ENCODE data around the gene LRMDA.

LRMDA gene

DNA sequence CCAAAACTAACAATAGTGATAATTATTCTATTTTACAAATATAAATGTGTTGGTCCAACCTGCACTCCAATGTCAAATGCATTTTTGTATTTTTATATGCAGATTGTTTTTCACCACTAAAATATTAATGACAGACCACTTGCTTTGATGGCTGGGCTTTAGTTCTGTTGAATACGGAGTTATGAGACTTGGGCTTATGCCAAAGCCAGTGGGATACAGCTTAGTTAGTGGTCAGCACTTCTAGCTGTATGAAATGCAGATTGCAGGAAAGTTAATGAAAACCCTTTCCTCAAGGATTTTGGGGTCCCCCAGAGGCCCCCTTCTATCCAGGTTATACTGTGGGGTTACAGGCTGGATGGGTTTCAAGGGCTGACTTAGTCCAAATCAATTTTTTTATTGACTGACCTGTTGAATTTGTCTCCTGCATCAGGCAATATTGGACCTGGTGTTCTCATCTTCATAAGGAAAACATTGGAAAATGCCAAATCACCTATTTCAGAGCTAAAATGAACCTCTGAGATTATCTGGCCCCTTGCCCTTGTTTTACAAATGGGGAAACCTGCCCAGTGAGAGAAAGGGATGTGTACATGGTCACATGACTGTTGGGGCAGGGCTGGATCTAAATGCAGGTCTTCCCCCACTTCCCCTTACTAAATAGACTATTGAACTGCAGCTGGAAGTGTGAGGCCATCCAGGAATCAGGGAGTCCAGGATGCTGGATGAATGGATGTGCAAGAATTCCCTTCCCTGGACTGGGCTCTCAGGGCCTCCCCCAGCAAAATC is 1120.9 kb downstream of the LRMDA start:
- no peaks in the 10 kb centered on the region for H3K4me1 ChIP-seq (ENCODE audit: control insufficient read depth, low read depth, low read length)
- H4K5ac ChIP-seq (ENCODE audit: low read length): no peak overlapping the region
- no peak overlapping the region for H4K8ac ChIP-seq (ENCODE audit: low read depth, low read length)
- H3K4ac ChIP-seq (ENCODE audit: low read depth, low read length): no peak overlapping the region
- no peak overlapping the region for H2BK5ac ChIP-seq (ENCODE audit: low read length)
- no peak overlapping the region for H3K18ac ChIP-seq (ENCODE audit: low read length)
- no peak overlapping the region for H3K27ac ChIP-seq (ENCODE audit: low read depth, low read length)
- H2BK15ac ChIP-seq (replicated peaks; ENCODE audit: low read depth): no peak overlapping the region
- no peaks in the 10 kb centered on the region for H3K27me3 ChIP-seq (ENCODE audit: insufficient read depth, low read length, poor library complexity)
- no peaks in the 10 kb centered on the region for H3K36me3 ChIP-seq (ENCODE audit: control insufficient read depth, insufficient read depth, low read length)
- DNase-seq: no peak
- no peak overlapping the region for H2AK5ac ChIP-seq (ENCODE audit: low read length)
- no peak overlapping the region for H2BK120ac ChIP-seq (ENCODE audit: low read depth, low read length)
- H3K79me1 ChIP-seq (ENCODE audit: low read length): no peaks in the 10 kb centered on the region
- no peak overlapping the region for H3K4me3 ChIP-seq (ENCODE audit: low read length)
- no CpG with 5 or more reads among the region's 1 CpG for WGBS (ENCODE audit: extremely low coverage, insufficient coverage, low lambda C conversion rate)
- no peaks in the 10 kb centered on the region for H3K79me2 ChIP-seq (ENCODE audit: control insufficient read depth, insufficient read depth, low read length)
- H3K4me2 ChIP-seq (ENCODE audit: low read length): no peak overlapping the region
- no peak overlapping the region for H3K56ac ChIP-seq (ENCODE audit: low read length)
- no peak overlapping the region for H3K23ac ChIP-seq (ENCODE audit: low read length)
- H3K9ac ChIP-seq (ENCODE audit: low read length): no peak overlapping the region

DNA sequence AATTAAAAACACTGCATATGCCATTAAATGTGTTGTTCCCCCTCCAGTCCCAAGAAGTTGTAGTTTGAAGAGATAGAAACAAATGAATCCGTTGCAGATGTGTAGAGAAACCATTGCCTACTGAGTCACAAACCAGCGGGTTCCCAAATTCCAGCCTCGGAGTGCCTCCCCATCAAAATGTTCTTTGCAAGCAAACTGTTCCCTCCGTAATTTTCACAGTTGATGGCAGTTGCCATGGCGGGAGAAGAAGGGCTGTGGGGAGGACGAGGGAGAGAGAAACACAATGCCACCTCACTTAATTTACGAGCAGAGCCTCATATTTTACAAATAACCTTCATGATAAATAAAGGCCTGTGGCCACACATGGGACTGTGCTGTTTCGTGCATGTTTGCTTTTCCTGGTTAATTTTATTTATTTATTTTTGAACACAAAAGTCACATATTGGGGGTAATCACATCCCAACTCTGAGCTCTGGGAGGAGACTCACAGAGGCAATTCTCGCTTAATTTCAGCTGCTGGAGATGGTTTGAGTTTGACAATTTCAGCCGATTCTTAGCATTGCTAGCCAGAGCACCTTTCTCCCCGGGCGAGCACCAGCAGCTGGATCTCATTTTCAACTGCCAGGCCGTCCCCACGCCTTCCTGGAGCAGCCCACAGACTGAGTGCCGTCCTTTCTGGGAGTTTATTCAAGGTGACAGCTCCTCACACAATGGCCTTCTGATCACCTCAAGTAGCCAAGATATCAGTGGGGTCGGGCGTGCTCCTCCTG is 1122.0 kb downstream of the LRMDA start:
- Histone ChIP-seq H2BK15ac (replicated peaks; ENCODE audit: low read depth) (no peak overlapping the region), H3K79me2 (ENCODE audit: control insufficient read depth, insufficient read depth, low read length) (no peaks in the 10 kb centered on the region), H3K79me1 (ENCODE audit: low read length) (no peaks in the 10 kb centered on the region), H3K27me3 (ENCODE audit: insufficient read depth, low read length, poor library complexity) (no peaks in the 10 kb centered on the region), H2AK5ac (ENCODE audit: low read length) (no peak overlapping the region), H3K4me3 (ENCODE audit: low read length) (no peak overlapping the region), H4K8ac (ENCODE audit: low read depth, low read length) (no peak overlapping the region), H3K4me1 (ENCODE audit: control insufficient read depth, low read depth, low read length) (no peaks in the 10 kb centered on the region), H2BK5ac (ENCODE audit: low read length) (no peak overlapping the region), H3K4me2 (ENCODE audit: low read length) (no peak overlapping the region), H2BK120ac (ENCODE audit: low read depth, low read length) (no peak overlapping the region), H4K5ac (ENCODE audit: low read length) (no peak overlapping the region), H3K27ac (ENCODE audit: low read depth, low read length) (no peak overlapping the region), H3K56ac (ENCODE audit: low read length) (no peak overlapping the region), H3K4ac (ENCODE audit: low read depth, low read length) (no peak overlapping the region), H3K18ac (ENCODE audit: low read length) (no peak overlapping the region), H3K36me3 (ENCODE audit: control insufficient read depth, insufficient read depth, low read length) (no peaks in the 10 kb centered on the region), H3K23ac (ENCODE audit: low read length) (no peak overlapping the region), H3K9ac (ENCODE audit: low read length) (no peak overlapping the region)
- WGBS (ENCODE audit: extremely low coverage, insufficient coverage, low lambda C conversion rate): no CpG with 5 or more reads among the region's 17 CpGs
- no peak for DNase-seq

DNA sequence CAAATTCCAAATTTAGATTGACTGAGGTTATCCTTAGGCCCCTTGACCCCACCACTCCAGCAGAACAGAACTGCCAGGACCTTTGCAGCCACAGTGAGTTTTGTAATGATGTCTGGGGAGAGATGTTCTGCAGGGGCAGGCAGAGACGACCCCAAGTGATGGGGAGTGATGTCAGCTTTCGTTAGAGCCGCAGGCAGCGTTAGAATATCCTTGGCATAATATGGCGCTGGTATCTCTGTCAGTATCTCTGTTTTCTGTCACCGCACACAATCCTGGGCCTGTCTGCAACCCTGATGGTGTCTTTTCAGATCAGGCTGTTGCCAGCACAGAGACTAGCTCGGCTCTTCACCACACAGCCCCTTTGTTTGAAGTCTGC is 1122.6 kb downstream of the LRMDA start:
- no peak for DNase-seq
- no CpG with 5 or more reads among the region's 7 CpGs for WGBS (ENCODE audit: extremely low coverage, insufficient coverage, low lambda C conversion rate)
- H3K27me3 ChIP-seq (ENCODE audit: insufficient read depth, low read length, poor library complexity): no peaks in the 10 kb centered on the region
- no peak overlapping the region for H3K4ac ChIP-seq (ENCODE audit: low read depth, low read length)
- no peak overlapping the region for H2BK15ac ChIP-seq (replicated peaks; ENCODE audit: low read depth)
- no peak overlapping the region for H2BK120ac ChIP-seq (ENCODE audit: low read depth, low read length)
- no peaks in the 10 kb centered on the region for H3K4me1 ChIP-seq (ENCODE audit: control insufficient read depth, low read depth, low read length)
- no peak overlapping the region for H3K27ac ChIP-seq (ENCODE audit: low read depth, low read length)
- no peak overlapping the region for H3K4me3 ChIP-seq (ENCODE audit: low read length)
- no peaks in the 10 kb centered on the region for H3K36me3 ChIP-seq (ENCODE audit: control insufficient read depth, insufficient read depth, low read length)
- no peak overlapping the region for H3K4me2 ChIP-seq (ENCODE audit: low read length)
- H4K8ac ChIP-seq (ENCODE audit: low read depth, low read length): no peak overlapping the region
- H4K5ac ChIP-seq (ENCODE audit: low read length): no peak overlapping the region
- no peak overlapping the region for H3K56ac ChIP-seq (ENCODE audit: low read length)
- no peak overlapping the region for H3K18ac ChIP-seq (ENCODE audit: low read length)
- no peak overlapping the region for H3K9ac ChIP-seq (ENCODE audit: low read length)
- no peak overlapping the region for H3K23ac ChIP-seq (ENCODE audit: low read length)
- H3K79me2 ChIP-seq (ENCODE audit: control insufficient read depth, insufficient read depth, low read length): no peaks in the 10 kb centered on the region
- no peak overlapping the region for H2AK5ac ChIP-seq (ENCODE audit: low read length)
- no peak overlapping the region for H2BK5ac ChIP-seq (ENCODE audit: low read length)
- H3K79me1 ChIP-seq (ENCODE audit: low read length): no peaks in the 10 kb centered on the region

DNA sequence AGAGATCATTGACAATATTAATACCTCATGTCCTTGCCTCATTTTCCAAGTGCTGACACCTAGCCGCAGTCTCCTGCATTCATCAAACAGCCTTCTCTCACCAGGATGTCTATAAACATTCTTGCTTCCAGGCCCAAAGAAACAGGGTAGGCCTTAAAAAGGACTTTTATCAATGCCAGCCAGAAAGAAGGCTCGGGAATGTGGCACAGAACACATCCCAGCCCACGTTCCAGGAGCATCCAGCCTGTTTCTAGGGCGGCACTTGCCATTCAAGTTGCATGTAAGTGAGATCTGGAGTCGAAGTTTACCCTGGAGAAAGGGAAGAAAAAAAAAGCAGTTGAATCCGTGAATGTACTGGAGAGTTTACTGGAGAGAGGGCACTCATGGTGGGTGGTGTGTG is 1123.1 kb downstream of the LRMDA start:
- H3K4ac ChIP-seq (ENCODE audit: low read depth, low read length): no peak overlapping the region
- no peak overlapping the region for H3K56ac ChIP-seq (ENCODE audit: low read length)
- no peaks in the 10 kb centered on the region for H3K4me1 ChIP-seq (ENCODE audit: control insufficient read depth, low read depth, low read length)
- H2AK5ac ChIP-seq (ENCODE audit: low read length): no peak overlapping the region
- no peak overlapping the region for H3K4me3 ChIP-seq (ENCODE audit: low read length)
- no peaks in the 10 kb centered on the region for H3K79me2 ChIP-seq (ENCODE audit: control insufficient read depth, insufficient read depth, low read length)
- H3K23ac ChIP-seq (ENCODE audit: low read length): no peak overlapping the region
- H3K27ac ChIP-seq (ENCODE audit: low read depth, low read length): no peak overlapping the region
- no peak overlapping the region for H4K8ac ChIP-seq (ENCODE audit: low read depth, low read length)
- H2BK15ac ChIP-seq (replicated peaks; ENCODE audit: low read depth): no peak overlapping the region
- no peaks in the 10 kb centered on the region for H3K36me3 ChIP-seq (ENCODE audit: control insufficient read depth, insufficient read depth, low read length)
- no peaks in the 10 kb centered on the region for H3K79me1 ChIP-seq (ENCODE audit: low read length)
- H3K18ac ChIP-seq (ENCODE audit: low read length): no peak overlapping the region
- H3K4me2 ChIP-seq (ENCODE audit: low read length): no peak overlapping the region
- no peak overlapping the region for H2BK120ac ChIP-seq (ENCODE audit: low read depth, low read length)
- DNase-seq: no peak
- WGBS (ENCODE audit: extremely low coverage, insufficient coverage, low lambda C conversion rate): no CpG with 5 or more reads among the region's 6 CpGs
- H3K27me3 ChIP-seq (ENCODE audit: insufficient read depth, low read length, poor library complexity): no peaks in the 10 kb centered on the region
- no peak overlapping the region for H2BK5ac ChIP-seq (ENCODE audit: low read length)
- H3K9ac ChIP-seq (ENCODE audit: low read length): no peak overlapping the region
- H4K5ac ChIP-seq (ENCODE audit: low read length): no peak overlapping the region

DNA sequence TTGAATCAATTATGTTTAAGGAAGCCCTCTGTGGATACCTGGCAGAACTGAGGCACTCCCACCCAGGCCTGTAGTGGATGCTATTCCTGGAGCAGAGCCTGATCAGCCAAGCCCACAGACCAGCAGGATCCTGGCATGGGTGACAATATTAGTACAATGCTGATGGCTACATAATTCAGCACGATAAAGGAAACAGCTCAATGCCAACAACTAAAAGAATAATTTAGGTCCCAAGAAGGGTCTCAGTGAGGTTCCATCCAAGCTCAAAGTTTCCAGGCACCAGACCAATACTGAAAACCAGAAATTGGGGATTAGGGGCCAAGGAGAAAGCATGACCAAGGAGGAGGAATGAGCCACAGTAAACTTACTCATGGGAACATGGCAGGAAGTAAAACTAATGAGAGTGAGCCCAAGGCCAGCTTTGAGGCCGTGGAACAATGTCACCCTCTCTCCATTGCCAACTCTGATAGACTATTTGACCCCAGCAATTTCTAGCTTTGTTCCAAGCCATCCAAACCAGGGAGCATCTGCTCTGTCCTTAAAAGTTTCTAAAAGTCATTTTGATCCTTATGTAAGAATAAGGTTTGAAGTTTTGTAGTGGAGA is 1123.7 kb downstream of the LRMDA start:
- Histone ChIP-seq H4K8ac (ENCODE audit: low read depth, low read length) (no peak overlapping the region), H3K27me3 (ENCODE audit: insufficient read depth, low read length, poor library complexity) (no peaks in the 10 kb centered on the region)

More for the DNA sequence above, 1123.7 kb downstream of the LRMDA start:
- Histone ChIP-seq H3K27ac (ENCODE audit: low read depth, low read length) (no peak overlapping the region), H2BK5ac (ENCODE audit: low read length) (no peak overlapping the region), H3K79me2 (ENCODE audit: control insufficient read depth, insufficient read depth, low read length) (no peaks in the 10 kb centered on the region), H2BK15ac (replicated peaks; ENCODE audit: low read depth) (no peak overlapping the region), H3K23ac (ENCODE audit: low read length) (no peak overlapping the region), H3K4me2 (ENCODE audit: low read length) (no peak overlapping the region), H3K4me3 (ENCODE audit: low read length) (no peak overlapping the region), H4K5ac (ENCODE audit: low read length) (no peak overlapping the region), H3K56ac (ENCODE audit: low read length) (no peak overlapping the region), H3K18ac (ENCODE audit: low read length) (no peak overlapping the region), H3K4ac (ENCODE audit: low read depth, low read length) (no peak overlapping the region), H3K4me1 (ENCODE audit: control insufficient read depth, low read depth, low read length) (no peaks in the 10 kb centered on the region), H3K79me1 (ENCODE audit: low read length) (no peaks in the 10 kb centered on the region), H3K36me3 (ENCODE audit: control insufficient read depth, insufficient read depth, low read length) (no peaks in the 10 kb centered on the region), H2BK120ac (ENCODE audit: low read depth, low read length) (no peak overlapping the region), H3K9ac (ENCODE audit: low read length) (no peak overlapping the region), H2AK5ac (ENCODE audit: low read length) (no peak overlapping the region)
- no peak for DNase-seq
- WGBS (ENCODE audit: extremely low coverage, insufficient coverage, low lambda C conversion rate): no CpG with 5 or more reads among the region's 2 CpGs
